GM19240 (cell line): ENCODE measurements around the gene MRPL21.

Experiments used
- DNase-seq: peaks from one replicate; pipeline ENCODE4 v3.0.0; 2011; ENCODE audit warnings: low spot score; ENCODE audit not compliant: insufficient read length

The MRPL21 gene

DNA sequence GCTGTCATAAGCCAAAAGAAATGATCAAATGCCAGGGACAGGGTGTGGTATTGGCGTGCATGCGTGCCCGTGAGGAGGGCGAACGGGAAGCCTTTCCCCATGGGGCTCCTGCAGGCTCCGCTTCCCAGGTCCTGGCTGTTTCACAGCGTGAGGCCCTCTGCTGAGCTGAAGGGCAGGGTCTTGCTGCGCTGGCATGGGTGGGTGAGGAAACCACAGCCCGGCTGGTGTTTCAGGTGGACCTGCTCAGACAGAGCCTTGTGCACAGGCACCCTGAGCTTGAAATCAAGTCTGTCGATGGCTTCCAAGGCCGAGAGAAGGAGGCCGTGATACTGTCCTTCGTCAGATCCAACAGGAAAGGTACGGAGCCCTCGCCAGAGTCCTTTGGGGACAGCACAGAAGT, 31.4 kb upstream of the MRPL21 start:
- no peak for DNase-seq

- DNase-seq, result no peak
Observed at GRCh38 chr11:68934666-68935065, 31.0 kb upstream of the MRPL21 start.

DNA sequence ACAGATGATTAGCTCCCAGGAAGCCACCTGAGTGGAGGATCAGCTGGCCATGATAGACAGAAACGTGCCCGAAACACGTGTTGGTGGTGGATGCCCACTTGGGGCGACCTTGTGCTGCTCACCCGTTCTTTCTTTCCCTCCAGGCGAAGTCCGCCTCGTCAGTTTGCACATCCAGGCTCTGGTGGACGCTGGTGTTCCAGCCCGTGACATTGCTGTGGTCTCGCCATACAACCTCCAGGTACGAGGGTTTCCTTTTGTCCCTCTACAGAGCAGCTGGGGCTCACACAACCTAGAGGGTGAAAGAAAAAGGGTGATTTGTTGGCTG, 30.7 kb upstream of the MRPL21 start:
- DNase-seq, result no peak

DNA sequence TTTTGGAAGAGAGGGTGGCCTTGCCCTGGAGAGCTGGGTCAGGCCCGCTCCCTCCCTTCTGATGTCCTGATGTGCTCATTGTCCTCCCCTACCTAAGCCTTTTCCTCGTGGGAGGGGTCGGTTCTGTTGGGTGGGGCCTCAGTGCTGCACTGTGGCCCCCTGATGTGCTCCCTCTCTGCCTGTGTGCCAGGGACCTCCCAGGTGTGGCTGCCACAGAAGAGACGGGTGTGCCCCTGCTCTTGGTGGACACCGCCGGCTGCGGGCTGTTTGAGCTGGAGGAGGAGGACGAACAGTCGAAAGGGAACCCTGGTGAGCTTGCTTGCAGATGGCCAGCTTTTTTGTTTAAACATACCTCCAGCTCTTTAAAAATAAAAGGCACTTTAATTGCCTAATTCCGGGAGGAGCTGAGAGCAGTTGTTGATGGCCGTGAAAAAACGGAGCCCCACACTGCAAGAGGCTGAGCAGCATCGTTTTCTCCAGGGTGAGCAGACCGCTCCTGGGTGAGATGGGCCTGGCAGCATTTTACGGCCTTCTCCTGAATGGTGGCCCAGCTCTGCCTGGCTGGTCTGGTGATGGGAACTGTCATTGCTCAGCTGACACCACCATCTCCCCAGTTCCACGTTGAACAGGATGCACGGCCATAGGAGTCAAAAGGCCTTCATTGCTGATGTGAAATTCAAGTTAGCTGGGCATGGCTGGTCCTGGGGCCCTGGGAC, 30.1 kb upstream of the MRPL21 start:
- no peak for DNase-seq

GRCh38 chr11:68932933-68933577, 29.4 kb upstream of the MRPL21 start:
- no peak for DNase-seq

DNA sequence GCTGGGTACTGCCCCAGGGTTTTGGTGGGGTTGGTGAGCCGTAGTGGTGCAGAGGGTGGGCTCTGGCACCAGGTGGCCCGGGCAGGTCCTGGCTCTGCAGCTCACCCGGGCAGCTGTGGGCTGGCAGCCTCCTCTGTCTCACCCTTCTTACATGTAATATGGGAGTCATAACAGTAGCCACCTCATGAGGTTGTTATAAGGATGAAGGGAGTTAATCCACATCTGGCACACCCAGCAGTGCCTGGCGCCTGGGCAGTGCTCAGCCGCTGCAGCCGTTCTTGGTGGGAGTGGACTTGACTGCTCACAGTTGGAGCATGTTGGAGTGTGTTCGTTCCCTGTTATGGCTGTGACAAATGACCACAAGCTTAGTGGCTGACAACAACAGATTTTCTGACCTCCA, 28.7 kb upstream of the MRPL21 start:
- no peak for DNase-seq

GRCh38 chr11:68931911-68932310, 28.3 kb upstream of the MRPL21 start:
- DNase-seq, result no peak

DNA sequence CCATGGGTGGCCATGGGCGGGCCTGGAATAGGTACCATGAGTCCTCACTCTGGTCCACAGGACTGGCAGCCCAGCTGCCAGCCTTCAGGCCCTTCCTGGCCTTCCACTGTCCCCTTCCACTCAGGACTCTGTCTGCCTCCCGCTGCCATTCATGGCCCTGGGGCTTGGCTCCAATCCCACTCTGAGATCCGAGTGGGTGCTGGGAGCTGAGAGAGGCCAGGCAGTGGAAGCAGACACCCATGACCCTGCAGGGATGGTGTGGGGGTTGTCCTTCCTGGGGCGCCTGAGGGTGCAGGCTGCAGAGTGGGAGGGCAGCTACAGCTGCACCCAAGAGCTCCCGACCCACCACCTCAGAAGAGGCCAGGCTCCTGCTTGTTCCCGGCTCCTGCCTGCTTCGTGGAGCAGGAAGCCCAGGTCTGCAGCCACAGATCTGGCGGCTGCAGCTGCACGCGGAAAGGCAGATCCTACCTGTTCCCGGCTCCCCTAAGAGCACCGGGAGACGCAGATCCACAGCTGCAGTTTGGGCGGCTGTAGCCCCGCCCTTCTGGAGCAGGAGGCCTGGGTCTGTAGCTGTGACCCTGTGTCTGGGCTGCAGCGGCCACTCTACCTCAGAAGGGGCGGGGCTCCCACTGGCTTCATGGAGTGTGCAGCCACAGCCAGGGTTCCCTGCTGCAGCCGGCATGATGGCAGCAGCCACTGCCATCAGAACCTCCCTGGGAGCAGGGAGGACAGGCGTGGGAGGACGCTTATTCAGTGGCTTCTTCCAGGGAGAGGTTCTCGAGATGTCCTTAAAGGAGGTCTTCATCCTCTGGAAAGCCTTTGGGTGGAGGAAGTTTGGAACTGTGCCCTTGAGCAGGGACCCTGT, 27.6 kb upstream of the MRPL21 start:
- DNase-seq, result no peak

DNA sequence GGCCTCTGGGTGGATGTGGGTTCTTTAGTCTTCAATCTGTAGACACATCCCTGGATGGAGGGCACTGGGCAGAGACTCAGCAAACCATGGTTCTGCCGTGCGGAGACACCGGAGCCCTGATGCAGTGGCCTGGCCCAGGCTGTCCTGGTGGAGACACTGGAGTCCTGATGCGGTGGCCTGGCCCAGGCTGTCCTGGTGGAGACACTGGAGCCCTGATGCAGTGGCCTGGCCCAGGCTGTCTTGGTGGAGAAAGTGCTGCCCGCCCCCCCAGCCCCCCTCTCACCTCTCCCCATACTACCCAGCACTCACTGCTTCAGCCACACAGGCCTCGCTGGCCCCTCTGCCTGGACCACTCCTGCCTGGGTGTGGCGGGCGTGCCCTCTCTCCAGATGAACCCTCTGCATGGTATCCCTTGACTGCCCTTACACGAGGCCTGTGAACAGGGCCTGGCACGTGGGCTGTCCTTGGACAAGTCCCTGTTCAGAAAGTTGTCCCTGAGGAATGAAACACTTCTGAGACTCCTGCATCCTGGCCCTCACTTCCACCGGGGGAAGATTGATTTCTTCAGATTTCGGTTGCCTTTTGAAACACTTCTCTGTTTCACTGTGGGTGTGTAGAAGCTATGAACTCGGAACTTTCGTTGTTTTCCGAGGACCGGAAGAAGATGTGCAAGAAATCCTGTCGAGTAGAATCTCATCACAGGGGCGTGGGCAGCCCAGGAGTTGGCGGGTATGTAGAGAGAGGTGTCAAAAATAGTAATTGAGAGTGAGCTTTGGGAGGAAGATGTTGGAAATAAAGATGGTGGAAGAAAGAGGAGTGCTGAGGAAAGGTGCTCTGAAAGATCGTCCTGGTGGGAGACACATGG, 26.3 kb upstream of the MRPL21 start:
- no peak for DNase-seq

- DNase-seq, result no peak
Observed at GRCh38 chr11:68929135-68929534, 25.5 kb upstream of the MRPL21 start.

GRCh38 chr11:68928136-68928880, 24.7 kb upstream of the MRPL21 start:
- no peak for DNase-seq

DNA sequence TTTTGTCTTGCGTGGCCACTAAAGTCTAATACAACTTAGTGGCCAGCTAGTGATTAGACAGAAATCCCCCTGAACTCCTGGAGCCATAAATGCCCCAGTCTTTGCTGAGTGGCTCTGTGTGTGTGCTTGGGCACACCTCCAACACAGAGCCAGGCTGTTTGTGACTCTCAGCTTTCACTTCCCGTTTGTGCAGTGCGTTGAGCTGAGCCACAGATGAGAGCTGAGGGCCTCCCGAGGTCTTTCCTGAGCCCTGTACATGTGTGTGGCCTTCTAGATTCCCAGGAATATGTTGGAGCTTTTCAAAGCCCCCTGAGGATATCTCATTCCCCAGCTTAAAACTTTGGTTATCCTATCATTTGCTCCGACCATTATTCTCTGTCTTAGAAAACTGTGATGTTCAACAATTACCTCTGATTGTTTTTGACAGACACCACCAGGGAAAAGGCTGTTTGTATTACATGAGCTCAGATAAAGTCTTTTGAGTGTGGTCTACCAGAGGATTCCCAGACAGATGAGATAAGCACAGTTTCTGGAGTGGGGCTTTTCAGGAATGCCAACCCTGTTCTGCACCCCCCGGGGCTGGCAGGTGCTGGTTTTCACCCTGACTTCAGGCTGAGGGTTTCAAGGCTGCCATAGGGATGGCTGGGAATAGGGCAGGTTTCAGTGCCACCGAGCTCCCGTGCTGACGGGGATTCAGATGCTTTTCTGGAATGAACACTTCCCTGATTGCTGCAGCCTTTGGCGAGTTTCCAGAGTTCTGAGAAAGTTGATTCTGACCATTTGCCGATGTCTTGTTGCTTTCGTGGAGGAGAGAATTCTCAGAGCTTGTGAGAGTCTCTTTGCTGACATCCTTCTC, 23.9 kb upstream of the MRPL21 start:
- DNase-seq, result peak; percentile 51

DNA sequence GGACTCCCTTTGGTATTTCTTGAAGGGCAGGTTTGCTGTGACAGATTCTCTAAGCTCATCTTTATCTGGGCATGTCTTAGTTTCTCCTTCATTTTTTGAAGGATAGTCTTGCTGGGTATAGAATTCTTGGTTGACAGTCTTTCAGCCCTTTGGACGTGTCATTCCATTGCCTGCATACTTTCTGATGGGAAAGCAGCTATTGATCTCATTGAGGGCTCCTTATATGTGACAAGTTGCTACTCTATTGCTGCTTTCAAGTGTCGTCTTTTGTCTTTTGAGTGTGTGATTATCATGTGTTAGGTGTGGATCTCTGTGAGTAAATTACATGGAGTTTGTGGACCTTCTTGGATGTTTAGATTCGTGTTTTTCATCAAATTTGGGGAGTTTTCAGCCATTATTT, 22.0 kb upstream of the MRPL21 start:
- DNase-seq, result no peak

DNA sequence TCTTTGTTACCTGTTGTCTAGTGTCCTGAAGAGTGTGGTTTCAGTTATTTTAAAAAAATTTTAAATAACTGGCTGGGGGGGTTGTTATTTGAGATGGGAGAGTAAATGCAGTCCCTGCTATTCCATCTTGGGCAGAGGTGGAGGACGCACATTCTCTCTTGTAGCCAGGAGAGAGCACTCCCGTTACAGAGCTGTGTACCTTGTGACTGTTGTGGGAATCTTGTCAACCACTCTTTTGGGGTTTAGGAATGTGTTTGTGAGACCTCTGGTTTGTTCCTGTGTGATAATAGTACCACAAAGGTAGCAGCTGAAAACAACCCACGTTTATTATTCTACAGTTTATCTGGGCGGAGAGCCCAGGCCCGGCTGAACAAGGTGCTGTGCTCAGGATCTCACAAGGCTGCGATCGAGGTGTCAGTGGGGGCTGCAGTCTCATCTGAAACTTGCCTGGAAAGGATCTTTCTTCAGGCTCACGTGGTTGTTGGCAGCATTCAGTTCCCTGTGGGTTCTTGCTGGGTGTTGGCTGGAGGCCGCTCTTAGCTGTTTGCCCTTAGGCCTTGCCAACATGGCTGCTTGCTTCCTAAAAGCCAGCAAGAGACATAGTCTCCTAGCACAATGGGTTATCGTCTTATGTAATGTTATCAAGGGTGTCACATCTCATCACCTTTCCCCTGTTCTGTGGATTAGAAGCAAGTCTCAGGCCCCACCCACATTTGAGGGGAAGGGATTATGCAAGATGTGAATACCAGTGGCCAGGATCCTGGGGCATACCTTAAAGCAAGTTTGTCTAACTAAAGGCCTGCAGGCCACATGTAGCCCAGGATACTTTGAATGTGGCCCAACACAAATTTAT, 20.7 kb upstream of the MRPL21 start:
- no peak for DNase-seq

- DNase-seq, result no peak
Observed at GRCh38 chr11:68923614-68924013, 20.0 kb upstream of the MRPL21 start.

- DNase-seq, result no peak
Observed at GRCh38 chr11:68916439-68916838, 12.8 kb upstream of the MRPL21 start.

- no peak for DNase-seq
Observed at GRCh38 chr11:68914761-68915160, 11.1 kb upstream of the MRPL21 start.

DNA sequence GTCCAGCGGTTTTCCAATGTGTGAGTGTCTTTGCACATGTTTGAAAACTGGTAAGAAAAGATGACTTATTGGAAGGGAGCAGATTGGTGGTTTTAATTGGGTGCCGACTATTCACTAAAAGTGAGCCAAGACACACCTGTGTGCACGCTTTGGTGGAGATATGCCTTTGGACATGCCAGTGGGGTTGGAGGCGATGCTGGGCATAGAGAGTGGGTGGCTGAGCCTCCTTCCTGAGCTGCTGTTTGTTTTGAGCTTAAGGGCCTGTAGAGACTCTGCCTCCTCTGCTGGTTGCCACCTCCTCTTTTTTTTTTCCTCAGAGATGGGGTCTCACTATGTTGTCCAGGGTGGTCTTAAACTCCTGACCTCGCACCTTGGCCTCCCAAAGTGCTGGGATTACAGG, 9.6 kb upstream of the MRPL21 start:
- no peak for DNase-seq

- DNase-seq, result no peak
Observed at GRCh38 chr11:68912254-68912653, 8.6 kb upstream of the MRPL21 start.
